ENCODE data around the gene CACTIN.

GRCh38 chr19:3607303-3608078 is 19.1 kb downstream of the CACTIN start:
- no peak for TF ChIP-seq MAFK (IDR thresholded peaks at IDR 0.05; ENCODE audit: low read depth, low read length)
- no peak for TF ChIP-seq SMC3 (IDR thresholded peaks at IDR 0.05; ENCODE audit: low read depth, low read length)
- TF ChIP-seq CEBPB (IDR thresholded peaks at IDR 0.05; ENCODE audit: low read depth, low read length) = no peak
- TF ChIP-seq POLR2A (IDR thresholded peaks at IDR 0.05; ENCODE audit: low read depth, low read length) = no peak
- TF ChIP-seq BHLHE40 (IDR thresholded peaks at IDR 0.05; ENCODE audit: low read depth, low read length) = no peak
- no peak for TF ChIP-seq CTCF (conservative IDR thresholded peaks at IDR 0.05; ENCODE audit: low read depth, low read length)
- no peak for TF ChIP-seq RCOR1 (IDR thresholded peaks at IDR 0.05; ENCODE audit: insufficient replicate concordance, low read length)

Data from IMR-90 (cell line).